Keratinocyte (primary cell): Measurements from ENCODE around the gene CHFR. TPM values are rescaled to one million over a fixed set of nuclear protein-coding genes. Genes with fewer than 3 reads are reported as not detected.
"Not testable (repeated sequence)": the region's sequence is repeated elsewhere in the genome, so short reads cannot be mapped to it uniquely, and the experiment has no call there.

Source experiments
- DNase-seq: peaks from one replicate; pipeline ENCODE4 v3.0.0-alpha.2; 2011; ENCODE audit warnings: low read depth, missing footprints, low spot score
- FAIRE-seq: peaks from 2 replicates; lab custom pipeline; 2011; peaks lifted over from hg19 to GRCh38; lab: Jason Lieb, UNC
- H2AFZ ChIP-seq: 2 replicates; pipeline ENCODE4 v1.6.0; 2012; ENCODE audit warnings: low read length, control low read depth, inconsistent platforms; ENCODE audit not compliant: control insufficient read depth
- H3K27ac ChIP-seq: 2 replicates; pipeline ENCODE4 v1.5.1; 2011; ENCODE audit warnings: low read length; ENCODE audit not compliant: control insufficient read depth, insufficient read depth
- H3K27me3 ChIP-seq: 3 replicates; pipeline ENCODE4 v1.6.0; 2011; ENCODE audit warnings: low read length; ENCODE audit not compliant: control insufficient read depth, insufficient read depth; ENCODE audit errors: extremely low read depth
- H3K36me3 ChIP-seq, 2 experiments: 2 replicates in 1 of 2; 3 replicates in 1 of 2; pipeline ENCODE4 v1.5.1; 2011; ENCODE audit warnings: low read length in 2 of 2, mild to moderate bottlenecking in 1 of 2; ENCODE audit not compliant: control insufficient read depth in 2 of 2, insufficient read depth in 2 of 2; ENCODE audit errors: extremely low read depth in 1 of 2
- H3K4me1 ChIP-seq: 3 replicates; pipeline ENCODE4 v1.5.1; 2011; ENCODE audit warnings: low read length; ENCODE audit not compliant: control insufficient read depth, insufficient read depth; ENCODE audit errors: extremely low read depth
- H3K4me2 ChIP-seq: 3 replicates; pipeline ENCODE4 v1.6.0; 2011; ENCODE audit warnings: low read depth, low read length; ENCODE audit not compliant: control insufficient read depth, insufficient read depth; ENCODE audit errors: extremely low read depth
- H3K4me3 ChIP-seq, 3 experiments: fragments of 200-600 bp in 1 of 3; sonication (generic) in 1 of 3; 2 replicates in 2 of 3; 3 replicates in 1 of 3; pipeline ENCODE4 v1.5.1; 2011 to 2016; ENCODE audit warnings: low read length in 3 of 3, mild to moderate bottlenecking in 3 of 3, control low read depth in 2 of 3, inconsistent platforms in 1 of 3, low read depth in 1 of 3, mixed read lengths in 1 of 3, mixed run types in 1 of 3, moderate library complexity in 1 of 3; ENCODE audit not compliant: control insufficient read depth in 2 of 3, insufficient read depth in 2 of 3; ENCODE audit errors: extremely low read depth in 1 of 3
- H3K79me2 ChIP-seq: 2 replicates; pipeline ENCODE4 v1.6.0; 2012; ENCODE audit warnings: low read length; ENCODE audit not compliant: control insufficient read depth, insufficient read depth
- H3K9ac ChIP-seq: 3 replicates; pipeline ENCODE4 v1.6.0; 2011; ENCODE audit warnings: low read length; ENCODE audit not compliant: control insufficient read depth, insufficient read depth; ENCODE audit errors: extremely low read depth
- H3K9me1 ChIP-seq: 3 replicates; pipeline ENCODE4 v1.6.0; 2011; ENCODE audit warnings: low read length; ENCODE audit not compliant: control insufficient read depth, insufficient read depth; ENCODE audit errors: extremely low read depth
- H3K9me3 ChIP-seq: 2 replicates; pipeline ENCODE4 v1.5.1; 2012; ENCODE audit warnings: low read depth, low read length; ENCODE audit not compliant: control insufficient read depth
- H4K20me1 ChIP-seq: 3 replicates; pipeline ENCODE4 v1.6.0; 2011; ENCODE audit warnings: low read length; ENCODE audit not compliant: control insufficient read depth, insufficient read depth; ENCODE audit errors: extremely low read depth
- EZH2 ChIP-seq: IDR thresholded peaks from one replicate; pipeline ENCODE4 v1.6.1; 2012; ENCODE audit warnings: inconsistent platforms, mild to moderate bottlenecking, low read length, moderate library complexity
- dilution Hi-C: fragments of 300-500 bp; cut with MboI; formaldehyde crosslinking; loops from one replicate; pipeline ENCODE4 v1.7.0; 2020; ENCODE audit warnings: low sequenced_read_pairs; ENCODE audit not compliant: extremely low pct_ligation_motif_present
- polyA minus RNA-seq, 3 experiments: library from RNA; depleted of rRNA, polyadenylated mRNA; stranded (reverse); fragments of >200 nt; gene quantifications; 1 replicate in 1 of 3; 2 replicates in 1 of 3; 3 replicates in 1 of 3; pipeline ENCODE4 v1.2.3, GENCODE V29; 2011
- polyA plus RNA-seq, 5 experiments: library from polyadenylated mRNA; depleted of rRNA in 3 of 5; stranded (reverse) in 3 of 5; stranded (forward) in 1 of 5; unstranded in 1 of 5; fragments of >200 nt; gene quantifications; 1 replicate in 1 of 5; 2 replicates in 3 of 5; 3 replicates in 1 of 5; pipeline versions ENCODE4 v1.2.1 to v1.2.3, GENCODE V29; 2011 to 2012; ENCODE audit warnings: missing spikeins in 2 of 5, low read depth in 1 of 5, low replicate concordance in 1 of 5
- TF ChIP-seq, protein P1 (sequence below), 3 experiments: IDR thresholded peaks in 1 of 3; conservative IDR thresholded peaks in 1 of 3; optimal IDR thresholded peaks in 1 of 3; 2 replicates in 2 of 3; 3 replicates in 1 of 3; pipeline versions ENCODE3 to v1.5.1; 2011; ENCODE audit warnings: low read length in 3 of 3, mild to moderate bottlenecking in 3 of 3, moderate library complexity in 2 of 3, control low read depth in 1 of 3, inconsistent platforms in 1 of 3; ENCODE audit not compliant: insufficient read depth in 2 of 3; ENCODE audit errors: extremely low read depth in 1 of 3

Gene CHFR, protein sequence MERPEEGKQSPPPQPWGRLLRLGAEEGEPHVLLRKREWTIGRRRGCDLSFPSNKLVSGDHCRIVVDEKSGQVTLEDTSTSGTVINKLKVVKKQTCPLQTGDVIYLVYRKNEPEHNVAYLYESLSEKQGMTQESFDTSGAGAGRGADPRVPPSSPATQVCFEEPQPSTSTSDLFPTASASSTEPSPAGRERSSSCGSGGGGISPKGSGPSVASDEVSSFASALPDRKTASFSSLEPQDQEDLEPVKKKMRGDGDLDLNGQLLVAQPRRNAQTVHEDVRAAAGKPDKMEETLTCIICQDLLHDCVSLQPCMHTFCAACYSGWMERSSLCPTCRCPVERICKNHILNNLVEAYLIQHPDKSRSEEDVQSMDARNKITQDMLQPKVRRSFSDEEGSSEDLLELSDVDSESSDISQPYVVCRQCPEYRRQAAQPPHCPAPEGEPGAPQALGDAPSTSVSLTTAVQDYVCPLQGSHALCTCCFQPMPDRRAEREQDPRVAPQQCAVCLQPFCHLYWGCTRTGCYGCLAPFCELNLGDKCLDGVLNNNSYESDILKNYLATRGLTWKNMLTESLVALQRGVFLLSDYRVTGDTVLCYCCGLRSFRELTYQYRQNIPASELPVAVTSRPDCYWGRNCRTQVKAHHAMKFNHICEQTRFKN
- 32.7 to 42.2 TPM (median 35.8 TPM) in 3 replicates for polyA plus RNA-seq
- 47.2 TPM for polyA plus RNA-seq (2011; ENCODE audit: low read depth)
- polyA plus RNA-seq (2011; cell fraction: cytosol; rRNA removed): 28.4 and 30.8 TPM in 2 replicates
- polyA plus RNA-seq (2011; cell fraction: nucleus; rRNA removed): 118 and 143 TPM in 2 replicates
- polyA plus RNA-seq (2012; ENCODE audit: low replicate concordance): 20.9 and 25.6 TPM in 2 replicates
- polyA minus RNA-seq: 79.1 to 114 TPM (median 80.9 TPM) in 3 replicates
- polyA minus RNA-seq (2011; cell fraction: cytosol; rRNA and poly(A)+ RNA removed): 38.4 TPM
- 50.1 and 84.9 TPM in 2 replicates for polyA minus RNA-seq (2011; cell fraction: nucleus; rRNA and poly(A)+ RNA removed)

DNA sequence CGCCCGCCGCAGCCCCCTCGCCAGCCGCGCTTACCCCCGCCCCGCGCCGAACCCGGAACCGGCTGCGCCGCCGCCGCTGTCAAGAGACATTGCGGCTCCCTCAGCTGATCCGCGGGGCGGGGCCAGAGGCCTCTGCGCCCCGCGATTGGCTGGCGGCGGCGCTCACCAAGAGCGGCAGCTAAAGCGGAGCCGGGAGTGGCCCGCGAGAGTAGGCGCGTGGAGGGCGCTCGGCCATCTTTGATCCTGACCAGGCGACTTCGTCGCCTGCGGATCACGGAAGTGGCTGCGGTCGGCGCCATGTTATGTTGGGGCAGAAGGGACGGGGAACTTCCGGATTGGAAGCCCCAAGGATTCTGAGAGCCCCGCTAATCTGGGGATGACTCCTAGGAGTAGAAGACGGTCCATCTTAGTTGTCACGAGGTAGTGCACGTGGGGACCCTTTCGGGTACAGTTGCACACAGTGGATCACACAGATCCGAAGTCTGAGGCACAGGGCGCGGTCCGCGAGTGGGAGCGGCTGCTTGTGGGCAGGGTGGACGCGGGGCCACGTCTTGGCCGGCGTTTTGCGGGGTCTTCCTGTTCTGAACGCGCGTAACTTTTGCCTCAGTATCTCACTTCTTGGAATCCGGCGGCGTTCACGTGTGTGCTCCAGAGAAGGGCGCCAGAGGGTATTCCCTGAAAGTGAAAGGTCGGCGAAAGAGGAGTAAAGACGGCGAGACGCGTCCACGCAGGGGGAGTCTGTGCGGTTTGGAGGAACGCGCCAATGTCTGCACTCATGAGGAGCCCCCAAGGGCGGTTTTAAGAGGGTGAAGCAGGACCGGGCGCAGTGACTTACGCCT, at the start of gene CHFR:
Gene CHFR (minus strand): TSS at position 93 of the 839 bp plus-strand sequence. CDS start 277 bp downstream, outside the sequence.
- peaks cover 30% of the 10 kb centered on the region for H3K79me2 ChIP-seq
- DNase-seq (peak; percentile 82), FAIRE-seq (peak; percentile 43)
- dilution Hi-C loops: no loop called here
- no peaks in the 10 kb centered on the region for H3K27me3 ChIP-seq
- H3K4me2 ChIP-seq: peak within 1 kb of the TSS; percentile 77
- H3K9me3 ChIP-seq: no peaks in the 10 kb centered on the region
- H3K9ac ChIP-seq: peak within 1 kb of the TSS; percentile 99
- TF ChIP-seq, protein P1, sequence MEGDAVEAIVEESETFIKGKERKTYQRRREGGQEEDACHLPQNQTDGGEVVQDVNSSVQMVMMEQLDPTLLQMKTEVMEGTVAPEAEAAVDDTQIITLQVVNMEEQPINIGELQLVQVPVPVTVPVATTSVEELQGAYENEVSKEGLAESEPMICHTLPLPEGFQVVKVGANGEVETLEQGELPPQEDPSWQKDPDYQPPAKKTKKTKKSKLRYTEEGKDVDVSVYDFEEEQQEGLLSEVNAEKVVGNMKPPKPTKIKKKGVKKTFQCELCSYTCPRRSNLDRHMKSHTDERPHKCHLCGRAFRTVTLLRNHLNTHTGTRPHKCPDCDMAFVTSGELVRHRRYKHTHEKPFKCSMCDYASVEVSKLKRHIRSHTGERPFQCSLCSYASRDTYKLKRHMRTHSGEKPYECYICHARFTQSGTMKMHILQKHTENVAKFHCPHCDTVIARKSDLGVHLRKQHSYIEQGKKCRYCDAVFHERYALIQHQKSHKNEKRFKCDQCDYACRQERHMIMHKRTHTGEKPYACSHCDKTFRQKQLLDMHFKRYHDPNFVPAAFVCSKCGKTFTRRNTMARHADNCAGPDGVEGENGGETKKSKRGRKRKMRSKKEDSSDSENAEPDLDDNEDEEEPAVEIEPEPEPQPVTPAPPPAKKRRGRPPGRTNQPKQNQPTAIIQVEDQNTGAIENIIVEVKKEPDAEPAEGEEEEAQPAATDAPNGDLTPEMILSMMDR (optimal IDR thresholded peaks at IDR 0.05 in 1 of 3, IDR thresholded peaks at IDR 0.05 in 1 of 3, conservative IDR thresholded peaks at IDR 0.05 in 1 of 3; ENCODE audit: extremely low read depth in 1 of 3, insufficient read depth in 2 of 3, low read length in 3 of 3): no peak
- TF ChIP-seq EZH2: no peak
- peak within 1 kb of the TSS; percentile 100 for H2AFZ ChIP-seq
- no peaks in the 10 kb centered on the region for H4K20me1 ChIP-seq
- H3K27ac ChIP-seq: peak within 1 kb of the TSS; percentile 97
- H3K9me1 ChIP-seq: no peaks in the 10 kb centered on the region
- H3K4me3 ChIP-seq: peak within 1 kb of the TSS; percentile 83 to 94 (median 93)
- H3K4me1 ChIP-seq: peaks cover 10% of the 10 kb centered on the region
- peaks cover 3 to 4% of the 10 kb centered on the region in 2 experiments for H3K36me3 ChIP-seq

DNA sequence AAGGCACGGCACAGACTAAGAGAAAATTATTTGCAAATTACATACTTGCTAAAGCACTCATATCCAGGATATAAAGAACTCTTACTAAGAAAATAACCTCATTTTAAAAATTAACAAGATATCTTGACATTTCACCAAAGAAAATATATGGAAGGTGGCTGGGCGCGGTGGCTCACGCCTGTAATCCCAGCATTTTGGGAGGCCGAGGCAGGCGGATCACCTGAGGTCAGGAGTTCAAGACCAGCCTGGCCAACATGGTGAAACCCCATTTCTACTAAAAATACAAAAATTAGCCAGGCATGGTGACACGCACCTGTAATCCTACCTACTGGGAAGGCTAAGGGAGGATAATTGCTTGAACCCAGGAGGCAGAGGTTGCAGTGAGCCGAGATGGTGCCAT, 49.5 kb upstream of the CHFR start:
- FAIRE-seq, H3K4me1 ChIP-seq, dilution Hi-C loops, H3K27me3 ChIP-seq, H3K9ac ChIP-seq, H3K27ac ChIP-seq, H3K9me1 ChIP-seq, H4K20me1 ChIP-seq, H2AFZ ChIP-seq, H3K79me2 ChIP-seq, DNase-seq, H3K4me3 ChIP-seq, H3K4me2 ChIP-seq: not testable (repeated sequence)
- Histone ChIP-seq H3K9me3 (peaks cover 31% of the 10 kb centered on the region), H3K36me3 (peaks cover 6 to 13% of the 10 kb centered on the region in 2 experiments)
